Brain microvascular endothelial cell (primary cell): ENCODE data around the gene YWHAH.

ENCODE experiments used
- DNase-seq: peaks from one replicate; pipeline ENCODE4 v3.0.0-alpha.2; 2020
- H3K27ac ChIP-seq: fragments of 250-450 bp; sonication (Bioruptor Pico); 2 replicates; pipeline ENCODE4 v1.5.1; 2020; ENCODE audit warnings: mild to moderate bottlenecking, moderate library complexity
- H3K27me3 ChIP-seq: fragments of 250-450 bp; sonication (Bioruptor Pico); replicated peaks from 2 replicates; pipeline ENCODE4 v1.5.1; 2020; ENCODE audit warnings: mild to moderate bottlenecking
- H3K36me3 ChIP-seq: fragments of 250-450 bp; sonication (Bioruptor Pico); replicated peaks from 2 replicates; pipeline ENCODE4 v1.5.1; 2020; ENCODE audit warnings: mild to moderate bottlenecking
- H3K4me3 ChIP-seq: 2 replicates; pipeline ENCODE4 v1.5.1; 2011; ENCODE audit warnings: low read depth, mild to moderate bottlenecking, control low read depth, low read length, moderate library complexity
- in situ Hi-C: cut with HindIII; loops from 2 replicates; pipeline ENCODE4 v1.10.0; 2017; ENCODE audit warnings: low sequenced_read_pairs, low pct_ligation_motif_present
- TF ChIP-seq, protein P1 (sequence below): IDR thresholded peaks from 2 replicates; pipeline ENCODE4 v1.5.1; 2011; ENCODE audit warnings: low read depth, mild to moderate bottlenecking, moderate library complexity, low read length, control low read depth, inconsistent platforms; ENCODE audit errors: missing control alignments

The YWHAH gene

GRCh38 chr22:31933406-31933805 lies 10.9 kb upstream of the YWHAH start:
- Histone ChIP-seq H3K27ac (no peak overlapping the region), H3K36me3 (no peaks in the 10 kb centered on the region), H3K27me3 (no peaks in the 10 kb centered on the region), H3K4me3 (no peak overlapping the region)
- no peak for DNase-seq
- TF ChIP-seq, protein P1, sequence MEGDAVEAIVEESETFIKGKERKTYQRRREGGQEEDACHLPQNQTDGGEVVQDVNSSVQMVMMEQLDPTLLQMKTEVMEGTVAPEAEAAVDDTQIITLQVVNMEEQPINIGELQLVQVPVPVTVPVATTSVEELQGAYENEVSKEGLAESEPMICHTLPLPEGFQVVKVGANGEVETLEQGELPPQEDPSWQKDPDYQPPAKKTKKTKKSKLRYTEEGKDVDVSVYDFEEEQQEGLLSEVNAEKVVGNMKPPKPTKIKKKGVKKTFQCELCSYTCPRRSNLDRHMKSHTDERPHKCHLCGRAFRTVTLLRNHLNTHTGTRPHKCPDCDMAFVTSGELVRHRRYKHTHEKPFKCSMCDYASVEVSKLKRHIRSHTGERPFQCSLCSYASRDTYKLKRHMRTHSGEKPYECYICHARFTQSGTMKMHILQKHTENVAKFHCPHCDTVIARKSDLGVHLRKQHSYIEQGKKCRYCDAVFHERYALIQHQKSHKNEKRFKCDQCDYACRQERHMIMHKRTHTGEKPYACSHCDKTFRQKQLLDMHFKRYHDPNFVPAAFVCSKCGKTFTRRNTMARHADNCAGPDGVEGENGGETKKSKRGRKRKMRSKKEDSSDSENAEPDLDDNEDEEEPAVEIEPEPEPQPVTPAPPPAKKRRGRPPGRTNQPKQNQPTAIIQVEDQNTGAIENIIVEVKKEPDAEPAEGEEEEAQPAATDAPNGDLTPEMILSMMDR: no peak
- in situ Hi-C loops: no loop called here

GRCh38 chr22:31933816-31934482 lies 10.4 kb upstream of the YWHAH start:
- Histone ChIP-seq H3K36me3 (no peaks in the 10 kb centered on the region), H3K27me3 (no peaks in the 10 kb centered on the region), H3K27ac (no peak overlapping the region), H3K4me3 (no peak overlapping the region)
- in situ Hi-C loops: no loop called here
- no peak for DNase-seq
- TF ChIP-seq, protein P1: no peak

GRCh38 chr22:31935961-31936635 lies 8.2 kb upstream of the YWHAH start:
- no peak for DNase-seq
- TF ChIP-seq, protein P1: no peak
- in situ Hi-C loops: no loop called here
- Histone ChIP-seq H3K36me3 (no peaks in the 10 kb centered on the region), H3K27me3 (no peaks in the 10 kb centered on the region), H3K4me3 (no peak overlapping the region), H3K27ac (no peak overlapping the region)

DNA sequence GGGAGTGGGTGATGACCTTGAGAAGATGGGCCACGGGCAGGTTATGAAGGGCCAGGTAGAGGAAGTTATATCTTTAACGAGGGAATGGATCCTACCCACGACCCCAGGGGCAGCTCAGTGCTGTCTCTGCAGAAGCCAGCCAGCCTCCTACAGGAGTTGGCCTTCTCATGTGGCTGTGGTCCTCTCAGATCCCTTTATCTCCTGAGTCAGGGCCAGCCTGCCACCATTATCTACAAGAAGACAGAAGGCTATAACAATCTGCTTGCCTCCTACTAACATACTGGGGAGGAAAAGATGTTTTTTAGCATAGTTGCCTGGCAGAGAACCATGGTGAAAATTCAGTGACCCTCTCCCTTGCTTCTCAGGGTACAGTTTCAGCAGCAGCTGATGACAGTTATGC lies 7.0 kb upstream of the YWHAH start:
- in situ Hi-C loops: no loop called here
- TF ChIP-seq, protein P1: no peak

DNA sequence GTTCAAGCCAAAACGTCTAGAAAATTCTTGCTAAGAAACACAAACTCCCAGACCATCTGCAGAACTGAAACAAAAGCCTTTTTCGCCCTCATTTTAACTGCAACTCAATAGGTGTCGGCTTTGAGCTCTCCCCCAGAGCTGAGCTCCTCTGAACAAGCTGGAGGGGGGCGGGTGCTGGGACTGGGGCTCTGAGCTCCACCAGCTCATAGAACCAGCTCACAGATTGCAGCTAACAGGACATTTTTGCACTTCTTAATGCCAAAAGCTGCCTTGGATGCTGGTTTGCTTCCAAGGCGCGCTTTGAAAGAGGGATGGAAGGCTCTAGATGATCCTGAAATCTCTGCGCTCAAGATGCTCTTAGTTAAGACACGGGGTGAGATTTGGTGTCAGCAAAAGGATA lies 6.0 kb upstream of the YWHAH start:
- Histone ChIP-seq H3K36me3 (no peaks in the 10 kb centered on the region), H3K4me3 (no peak overlapping the region), H3K27ac (no peak overlapping the region), H3K27me3 (no peaks in the 10 kb centered on the region)
- in situ Hi-C loops: no loop called here
- no peak for DNase-seq
- TF ChIP-seq, protein P1: no peak

More for the DNA sequence above, 7.0 kb upstream of the YWHAH start:
- H3K36me3 ChIP-seq: no peaks in the 10 kb centered on the region
- DNase-seq: no peak
- H3K27ac ChIP-seq: no peak overlapping the region
- no peaks in the 10 kb centered on the region for H3K27me3 ChIP-seq
- H3K4me3 ChIP-seq: no peak overlapping the region

DNA sequence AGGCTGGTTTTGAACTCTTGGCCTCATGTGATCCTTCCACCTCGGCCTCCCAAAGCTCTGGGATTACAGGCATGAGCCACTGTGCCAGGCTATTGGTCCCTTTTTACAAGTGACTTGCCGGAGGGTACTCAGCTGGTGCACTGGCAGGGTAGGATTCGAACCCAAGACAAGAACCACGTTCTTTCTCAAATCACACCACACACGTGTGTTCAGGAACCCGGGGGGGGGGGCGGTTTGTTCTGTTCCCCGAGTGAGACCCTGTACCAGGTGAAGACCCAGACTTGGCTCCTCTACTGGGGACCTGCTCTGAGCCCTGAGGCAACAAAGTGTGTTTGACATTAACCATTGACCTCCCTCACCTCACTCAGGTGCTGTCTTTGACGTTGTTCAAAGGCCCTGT lies 3.8 kb upstream of the YWHAH start:
- H3K27me3 ChIP-seq: no peaks in the 10 kb centered on the region
- no peaks in the 10 kb centered on the region for H3K36me3 ChIP-seq
- DNase-seq: no peak
- TF ChIP-seq, protein P1: no peak
- no peak overlapping the region for H3K27ac ChIP-seq
- no peak overlapping the region for H3K4me3 ChIP-seq
- in situ Hi-C loops: no loop called here
